ENCODE measurements around the gene BAMBI.

DNA sequence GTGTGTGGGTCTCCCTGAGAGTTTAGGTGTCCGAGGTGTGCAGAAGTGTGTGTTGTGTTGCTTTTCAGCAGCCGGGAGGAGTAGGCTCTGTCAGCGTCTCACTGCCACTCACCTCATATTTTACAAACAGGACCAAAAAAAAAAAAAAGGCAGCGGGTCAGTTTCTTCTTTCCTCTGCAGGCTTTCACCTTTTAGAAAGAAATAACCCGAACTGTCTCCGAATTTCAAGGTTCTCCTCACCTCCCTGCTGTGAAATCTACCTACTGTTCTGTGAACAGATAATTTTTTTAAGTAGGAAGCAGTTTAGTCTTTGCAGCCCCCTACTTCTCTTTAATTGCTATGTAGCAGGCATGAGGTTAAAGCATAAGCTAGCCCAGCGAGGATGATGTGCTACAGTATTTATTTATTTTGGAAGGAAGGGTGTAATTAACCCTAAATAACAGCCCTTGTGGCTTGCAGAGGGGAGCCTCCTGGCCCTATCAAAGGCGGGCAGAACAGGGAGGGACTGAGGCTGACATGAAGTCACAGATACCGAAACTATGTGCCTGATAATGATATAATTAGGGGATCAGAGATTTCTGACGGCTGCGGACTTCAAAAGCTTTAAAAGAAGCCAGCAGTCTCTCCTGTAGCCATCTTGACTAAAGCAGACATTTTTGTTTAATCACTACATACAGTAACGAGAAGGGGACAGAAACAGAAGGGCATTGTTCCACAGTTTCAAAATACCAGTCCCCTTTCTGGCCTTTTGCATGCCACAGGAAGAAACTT, 1.6 kb downstream of the BAMBI start:
- TF ChIP-seq, protein P1, sequence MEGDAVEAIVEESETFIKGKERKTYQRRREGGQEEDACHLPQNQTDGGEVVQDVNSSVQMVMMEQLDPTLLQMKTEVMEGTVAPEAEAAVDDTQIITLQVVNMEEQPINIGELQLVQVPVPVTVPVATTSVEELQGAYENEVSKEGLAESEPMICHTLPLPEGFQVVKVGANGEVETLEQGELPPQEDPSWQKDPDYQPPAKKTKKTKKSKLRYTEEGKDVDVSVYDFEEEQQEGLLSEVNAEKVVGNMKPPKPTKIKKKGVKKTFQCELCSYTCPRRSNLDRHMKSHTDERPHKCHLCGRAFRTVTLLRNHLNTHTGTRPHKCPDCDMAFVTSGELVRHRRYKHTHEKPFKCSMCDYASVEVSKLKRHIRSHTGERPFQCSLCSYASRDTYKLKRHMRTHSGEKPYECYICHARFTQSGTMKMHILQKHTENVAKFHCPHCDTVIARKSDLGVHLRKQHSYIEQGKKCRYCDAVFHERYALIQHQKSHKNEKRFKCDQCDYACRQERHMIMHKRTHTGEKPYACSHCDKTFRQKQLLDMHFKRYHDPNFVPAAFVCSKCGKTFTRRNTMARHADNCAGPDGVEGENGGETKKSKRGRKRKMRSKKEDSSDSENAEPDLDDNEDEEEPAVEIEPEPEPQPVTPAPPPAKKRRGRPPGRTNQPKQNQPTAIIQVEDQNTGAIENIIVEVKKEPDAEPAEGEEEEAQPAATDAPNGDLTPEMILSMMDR (IDR thresholded peaks at IDR 0.05): no peak
- no peak for TF ChIP-seq POLR2A (IDR thresholded peaks at IDR 0.05)

Data from esophagus squamous epithelium (tissue), 4 donors.